HCT116 (cell line): Measurements from ENCODE around the gene YIPF2.

Experiments used
- SIN3A ChIP-seq: IDR thresholded peaks from 2 replicates; pipeline ENCODE4 v1.6.1; 2012; ENCODE audit warnings: low read depth
- TF ChIP-seq, protein P1 (sequence below), 3 experiments: fragments of 200-600 bp in 1 of 3; sonication (generic) in 1 of 3; IDR thresholded peaks in 2 of 3; conservative IDR thresholded peaks in 1 of 3; 2 replicates each; pipeline ENCODE4 v1.5.1; 2012 to 2017; ENCODE audit warnings: low read depth in 2 of 3, low read length in 2 of 3, antibody characterized with exemption in 1 of 3, borderline replicate concordance in 1 of 3, control low read depth in 1 of 3, mild to moderate bottlenecking in 1 of 3, mixed read lengths in 1 of 3, mixed run types in 1 of 3, moderate library complexity in 1 of 3; ENCODE audit not compliant: insufficient read depth in 1 of 3

DNA sequence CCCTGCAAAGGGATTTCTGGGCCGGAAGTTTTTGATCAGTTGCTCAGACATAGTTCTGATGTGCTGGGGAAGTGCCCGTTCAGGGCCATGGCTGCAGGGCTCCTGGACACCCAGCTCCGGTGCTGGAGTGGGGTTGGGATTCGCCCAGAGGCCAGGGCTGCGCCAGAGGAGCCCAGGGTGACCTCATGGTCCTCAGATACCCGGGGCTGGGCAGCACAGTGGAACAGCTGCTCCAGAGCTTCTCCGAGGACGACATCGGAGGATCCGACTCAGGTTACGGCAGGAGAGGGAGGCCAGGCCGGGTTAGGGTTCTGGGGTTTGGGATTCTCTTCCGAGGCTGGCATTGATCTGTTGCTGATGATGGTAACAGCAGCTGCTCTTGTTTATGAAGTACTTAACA, 36.2 kb downstream of the YIPF2 start:
- TF ChIP-seq, protein P1, sequence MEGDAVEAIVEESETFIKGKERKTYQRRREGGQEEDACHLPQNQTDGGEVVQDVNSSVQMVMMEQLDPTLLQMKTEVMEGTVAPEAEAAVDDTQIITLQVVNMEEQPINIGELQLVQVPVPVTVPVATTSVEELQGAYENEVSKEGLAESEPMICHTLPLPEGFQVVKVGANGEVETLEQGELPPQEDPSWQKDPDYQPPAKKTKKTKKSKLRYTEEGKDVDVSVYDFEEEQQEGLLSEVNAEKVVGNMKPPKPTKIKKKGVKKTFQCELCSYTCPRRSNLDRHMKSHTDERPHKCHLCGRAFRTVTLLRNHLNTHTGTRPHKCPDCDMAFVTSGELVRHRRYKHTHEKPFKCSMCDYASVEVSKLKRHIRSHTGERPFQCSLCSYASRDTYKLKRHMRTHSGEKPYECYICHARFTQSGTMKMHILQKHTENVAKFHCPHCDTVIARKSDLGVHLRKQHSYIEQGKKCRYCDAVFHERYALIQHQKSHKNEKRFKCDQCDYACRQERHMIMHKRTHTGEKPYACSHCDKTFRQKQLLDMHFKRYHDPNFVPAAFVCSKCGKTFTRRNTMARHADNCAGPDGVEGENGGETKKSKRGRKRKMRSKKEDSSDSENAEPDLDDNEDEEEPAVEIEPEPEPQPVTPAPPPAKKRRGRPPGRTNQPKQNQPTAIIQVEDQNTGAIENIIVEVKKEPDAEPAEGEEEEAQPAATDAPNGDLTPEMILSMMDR (IDR thresholded peaks at IDR 0.05 in 2 of 3, conservative IDR thresholded peaks at IDR 0.05 in 1 of 3; ENCODE audit: borderline replicate concordance in 1 of 3, insufficient read depth in 1 of 3, low read depth in 2 of 3, low read length in 2 of 3): no peak
- TF ChIP-seq SIN3A: no peak
